GM23338 (cell line): ENCODE data around the gene ARHGEF19. TPM values are rescaled to one million over a fixed set of nuclear protein-coding genes. Genes with fewer than 3 reads are reported as not detected.

Source experiments
- ATAC-seq: fragments of 200-7000 bp; cut with Tn5 transposase; 3 replicates; pipeline ENCODE4 v1.9.1; 2020
- DNase-seq: peaks from one replicate; pipeline ENCODE4 v3.0.0-alpha.2; 2015; ENCODE audit warnings: low spot score
- H2AFZ ChIP-seq: fragments of 200-600 bp; sonication (generic); 2 replicates; pipeline ENCODE4 v1.8.0; 2016; ENCODE audit warnings: antibody characterized with exemption, mild to moderate bottlenecking, moderate library complexity
- H3F3A ChIP-seq: fragments of 200-600 bp; sonication (generic); replicated peaks from 2 replicates; pipeline ENCODE4 v1.8.0; 2017; ENCODE audit warnings: antibody characterized with exemption, mixed run types, low read depth
- H3K27ac ChIP-seq: fragments of 200-600 bp; sonication (generic); 2 replicates; pipeline ENCODE4 v1.6.1; 2016; ENCODE audit warnings: low read depth
- H3K27me3 ChIP-seq: fragments of 200-600 bp; sonication (generic); 2 replicates; pipeline ENCODE4 v1.8.0; 2016; ENCODE audit warnings: mild to moderate bottlenecking, mixed run types, moderate library complexity; ENCODE audit not compliant: insufficient read depth
- H3K36me3 ChIP-seq: fragments of 200-600 bp; sonication (generic); 2 replicates; pipeline ENCODE4 v1.8.0; 2016; ENCODE audit warnings: mild to moderate bottlenecking; ENCODE audit not compliant: insufficient read depth
- H3K4me1 ChIP-seq: fragments of 200-600 bp; sonication (generic); 2 replicates; pipeline ENCODE4 v1.8.0; 2016; ENCODE audit warnings: mild to moderate bottlenecking, moderate library complexity; ENCODE audit not compliant: insufficient read depth
- H3K4me2 ChIP-seq: fragments of 200-600 bp; sonication (generic); 2 replicates; pipeline ENCODE4 v1.7.1; 2017; ENCODE audit warnings: mixed run types
- H3K4me3 ChIP-seq: fragments of 200-600 bp; sonication (generic); 2 replicates; pipeline ENCODE4 v1.6.1; 2016; ENCODE audit warnings: mixed run types
- H3K79me2 ChIP-seq: fragments of 200-600 bp; sonication (generic); replicated peaks from 2 replicates; pipeline ENCODE4 v1.8.0; 2017; ENCODE audit warnings: mild to moderate bottlenecking; ENCODE audit not compliant: insufficient read depth
- H3K9me2 ChIP-seq: fragments of 200-600 bp; sonication (generic); 2 replicates; pipeline ENCODE4 v1.8.0; 2017; ENCODE audit not compliant: insufficient read depth
- H4K20me1 ChIP-seq: fragments of 200-600 bp; sonication (generic); replicated peaks from 2 replicates; pipeline ENCODE4 v1.8.0; 2017; ENCODE audit warnings: mild to moderate bottlenecking; ENCODE audit not compliant: insufficient read depth
- H3K27ac Mint-ChIP-seq: 2 replicates; pipeline ENCODE4 v1.8.0; 2020; ENCODE audit warnings: inconsistent platforms, mild to moderate bottlenecking, moderate library complexity, mixed read lengths
- H3K27me3 Mint-ChIP-seq: 3 replicates; pipeline ENCODE4 v1.8.0; 2022; ENCODE audit warnings: low read depth, mild to moderate bottlenecking, moderate library complexity, mixed read lengths, inconsistent platforms; ENCODE audit not compliant: insufficient read depth, poor library complexity
- H3K36me3 Mint-ChIP-seq: 3 replicates; pipeline ENCODE4 v1.8.0; 2021; ENCODE audit warnings: low read depth, mild to moderate bottlenecking, inconsistent platforms, moderate library complexity, mixed read lengths
- H3K4me1 Mint-ChIP-seq: 3 replicates; pipeline ENCODE4 v1.8.0; 2020; ENCODE audit warnings: mild to moderate bottlenecking, inconsistent platforms, mixed read lengths
- H3K4me3 Mint-ChIP-seq: 3 replicates; pipeline ENCODE4 v1.8.0; 2021; ENCODE audit warnings: moderate library complexity, mild to moderate bottlenecking, inconsistent platforms, mixed read lengths
- H3K9me3 Mint-ChIP-seq: 3 replicates; pipeline ENCODE4 v1.8.0; 2020; ENCODE audit warnings: moderate library complexity, mild to moderate bottlenecking, inconsistent platforms, mixed read lengths
- CREB1 ChIP-seq: fragments of 250-450 bp; sonication (Bioruptor Pico); IDR thresholded peaks from 2 replicates; pipeline ENCODE4 v1.5.0; 2020; ENCODE audit warnings: low read depth, mild to moderate bottlenecking, moderate library complexity
- EZH2phosphoT487 ChIP-seq: fragments of 200-600 bp; sonication (generic); IDR thresholded peaks from one replicate; pipeline ENCODE4 v1.8.1; 2018; ENCODE audit warnings: antibody characterized with exemption; ENCODE audit not compliant: unreplicated experiment
- JUNB ChIP-seq: IDR thresholded peaks from one replicate; pipeline ENCODE4 v1.6.1; 2016; ENCODE audit warnings: antibody characterized with exemption; ENCODE audit not compliant: unreplicated experiment
- NANOG ChIP-seq: IDR thresholded peaks from 2 replicates; pipeline ENCODE4 v1.6.1; 2016; ENCODE audit warnings: antibody characterized with exemption, borderline replicate concordance
- POLR2AphosphoS5 ChIP-seq: IDR thresholded peaks from 2 replicates; pipeline ENCODE4 v1.6.1; 2016; ENCODE audit warnings: antibody characterized with exemption, low read depth
- ZNF114 ChIP-seq: fragments of 250-450 bp; sonication (Bioruptor Pico); IDR thresholded peaks from 2 replicates; pipeline ENCODE4 v1.5.0; 2020; ENCODE audit warnings: mild to moderate bottlenecking, moderate library complexity
- ZNF331 ChIP-seq: fragments of 250-450 bp; sonication (Bioruptor Pico); IDR thresholded peaks from 2 replicates; pipeline ENCODE4 v1.5.0; 2020; ENCODE audit warnings: low read depth, mild to moderate bottlenecking, moderate library complexity
- polyA plus RNA-seq: library from polyadenylated mRNA; unstranded; fragments of >200 nt; fragmentation: Nextera tagmentation; extraction: Ambion mirVana; gene quantifications from 2 replicates; pipeline ENCODE4 v1.2.1, GENCODE V29; 2016
- total RNA-seq: library from RNA; depleted of rRNA; stranded (reverse); fragments of >200 nt; shearing (Covaris generic); gene quantifications from 2 replicates; pipeline ENCODE4 v1.2.3, GENCODE V29; 2014
- TF ChIP-seq, protein P1 (sequence below): IDR thresholded peaks from 2 replicates; pipeline ENCODE4 v1.6.1; 2016; ENCODE audit warnings: antibody characterized with exemption
- TF ChIP-seq, protein P2 (sequence below): IDR thresholded peaks from one replicate; pipeline ENCODE4 v1.6.1; 2018; ENCODE audit warnings: antibody characterized with exemption; ENCODE audit not compliant: unreplicated experiment
- TF ChIP-seq, protein P3 (sequence below): fragments of 250-450 bp; sonication (Bioruptor Pico); IDR thresholded peaks from 2 replicates; pipeline ENCODE4 v1.5.0; 2020; ENCODE audit warnings: mild to moderate bottlenecking, moderate library complexity

Gene ARHGEF19
- total and polyA plus RNA-seq, 2 experiments from 2014 or later = 19.5 to 46.4 TPM

DNA sequence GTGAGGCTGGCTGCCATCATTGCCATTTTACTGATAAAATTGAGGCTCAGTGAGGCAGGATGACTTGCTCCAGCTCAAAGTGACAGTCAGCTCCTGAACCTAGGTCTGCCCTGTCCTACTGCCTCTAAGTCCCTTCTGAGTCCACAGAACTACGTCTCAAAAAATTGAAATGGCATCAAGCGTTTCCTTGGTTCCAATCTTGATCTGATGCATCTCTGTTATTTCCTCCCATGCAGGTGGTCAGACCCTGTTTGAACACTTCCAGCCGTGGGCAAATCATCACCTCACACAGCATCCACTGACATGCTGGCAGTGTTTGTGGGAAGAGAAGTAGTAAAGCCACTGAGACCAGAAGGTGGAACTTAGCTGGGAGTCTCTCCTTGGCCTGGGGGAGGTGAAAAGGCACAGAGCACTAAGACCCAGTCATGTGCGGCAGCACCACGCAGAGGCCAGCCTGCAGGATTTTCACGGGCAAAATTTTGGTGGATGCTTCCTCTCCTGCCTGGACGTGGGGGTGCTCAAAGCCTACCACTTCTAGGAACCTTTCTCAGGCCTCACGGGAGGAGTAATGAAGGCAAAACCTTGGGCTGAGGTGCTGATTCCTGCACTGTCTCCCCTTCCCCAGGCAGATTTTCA, 32.3 kb upstream of the ARHGEF19 start:
- DNase-seq (no peak), ATAC-seq (no peak; the same call in 2 of the 3 replicates)
- Mint-ChIP-seq H3K4me1 (peaks cover 5% of the 10 kb centered on the region; the same call in 1 of the 3 replicates), H3K27me3 (peaks cover 4% of the 10 kb centered on the region), H3K9me3 (no peaks in the 10 kb centered on the region), H3K27ac (no peak overlapping the region), H3K4me3 (no peak overlapping the region), H3K36me3 (peaks cover 3% of the 10 kb centered on the region; the same call in 2 of the 3 replicates)
- Histone ChIP-seq H3K4me3 (no peak overlapping the region), H2AFZ (no peak overlapping the region), H3K4me2 (no peak overlapping the region), H3K9me2 (no peaks in the 10 kb centered on the region), H3K27me3 (no peaks in the 10 kb centered on the region), H3K79me2 (no peaks in the 10 kb centered on the region), H3K36me3 (no peaks in the 10 kb centered on the region), H3K4me1 (no peaks in the 10 kb centered on the region), H3K27ac (0 out of 2 replicates have a peak overlapping the region, but pooled peaks have one; percentile 48), H4K20me1 (peaks cover 2% of the 10 kb centered on the region; the same call in 1 of the 2 replicates), H3F3A (peaks cover 4% of the 10 kb centered on the region)
- TF ChIP-seq CREB1 (CRISPR knock-in tag) = no peak
- TF ChIP-seq ZNF114 = no peak
- no peak for TF ChIP-seq POLR2AphosphoS5
- TF ChIP-seq, protein P1, sequence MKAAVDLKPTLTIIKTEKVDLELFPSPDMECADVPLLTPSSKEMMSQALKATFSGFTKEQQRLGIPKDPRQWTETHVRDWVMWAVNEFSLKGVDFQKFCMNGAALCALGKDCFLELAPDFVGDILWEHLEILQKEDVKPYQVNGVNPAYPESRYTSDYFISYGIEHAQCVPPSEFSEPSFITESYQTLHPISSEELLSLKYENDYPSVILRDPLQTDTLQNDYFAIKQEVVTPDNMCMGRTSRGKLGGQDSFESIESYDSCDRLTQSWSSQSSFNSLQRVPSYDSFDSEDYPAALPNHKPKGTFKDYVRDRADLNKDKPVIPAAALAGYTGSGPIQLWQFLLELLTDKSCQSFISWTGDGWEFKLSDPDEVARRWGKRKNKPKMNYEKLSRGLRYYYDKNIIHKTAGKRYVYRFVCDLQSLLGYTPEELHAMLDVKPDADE = no peak
- no peak for TF ChIP-seq JUNB
- no peak for TF ChIP-seq EZH2phosphoT487
- no peak for TF ChIP-seq NANOG
- TF ChIP-seq, protein P2, sequence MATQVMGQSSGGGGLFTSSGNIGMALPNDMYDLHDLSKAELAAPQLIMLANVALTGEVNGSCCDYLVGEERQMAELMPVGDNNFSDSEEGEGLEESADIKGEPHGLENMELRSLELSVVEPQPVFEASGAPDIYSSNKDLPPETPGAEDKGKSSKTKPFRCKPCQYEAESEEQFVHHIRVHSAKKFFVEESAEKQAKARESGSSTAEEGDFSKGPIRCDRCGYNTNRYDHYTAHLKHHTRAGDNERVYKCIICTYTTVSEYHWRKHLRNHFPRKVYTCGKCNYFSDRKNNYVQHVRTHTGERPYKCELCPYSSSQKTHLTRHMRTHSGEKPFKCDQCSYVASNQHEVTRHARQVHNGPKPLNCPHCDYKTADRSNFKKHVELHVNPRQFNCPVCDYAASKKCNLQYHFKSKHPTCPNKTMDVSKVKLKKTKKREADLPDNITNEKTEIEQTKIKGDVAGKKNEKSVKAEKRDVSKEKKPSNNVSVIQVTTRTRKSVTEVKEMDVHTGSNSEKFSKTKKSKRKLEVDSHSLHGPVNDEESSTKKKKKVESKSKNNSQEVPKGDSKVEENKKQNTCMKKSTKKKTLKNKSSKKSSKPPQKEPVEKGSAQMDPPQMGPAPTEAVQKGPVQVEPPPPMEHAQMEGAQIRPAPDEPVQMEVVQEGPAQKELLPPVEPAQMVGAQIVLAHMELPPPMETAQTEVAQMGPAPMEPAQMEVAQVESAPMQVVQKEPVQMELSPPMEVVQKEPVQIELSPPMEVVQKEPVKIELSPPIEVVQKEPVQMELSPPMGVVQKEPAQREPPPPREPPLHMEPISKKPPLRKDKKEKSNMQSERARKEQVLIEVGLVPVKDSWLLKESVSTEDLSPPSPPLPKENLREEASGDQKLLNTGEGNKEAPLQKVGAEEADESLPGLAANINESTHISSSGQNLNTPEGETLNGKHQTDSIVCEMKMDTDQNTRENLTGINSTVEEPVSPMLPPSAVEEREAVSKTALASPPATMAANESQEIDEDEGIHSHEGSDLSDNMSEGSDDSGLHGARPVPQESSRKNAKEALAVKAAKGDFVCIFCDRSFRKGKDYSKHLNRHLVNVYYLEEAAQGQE = no peak
- TF ChIP-seq ZNF331 (CRISPR knock-in tag) = no peak

DNA sequence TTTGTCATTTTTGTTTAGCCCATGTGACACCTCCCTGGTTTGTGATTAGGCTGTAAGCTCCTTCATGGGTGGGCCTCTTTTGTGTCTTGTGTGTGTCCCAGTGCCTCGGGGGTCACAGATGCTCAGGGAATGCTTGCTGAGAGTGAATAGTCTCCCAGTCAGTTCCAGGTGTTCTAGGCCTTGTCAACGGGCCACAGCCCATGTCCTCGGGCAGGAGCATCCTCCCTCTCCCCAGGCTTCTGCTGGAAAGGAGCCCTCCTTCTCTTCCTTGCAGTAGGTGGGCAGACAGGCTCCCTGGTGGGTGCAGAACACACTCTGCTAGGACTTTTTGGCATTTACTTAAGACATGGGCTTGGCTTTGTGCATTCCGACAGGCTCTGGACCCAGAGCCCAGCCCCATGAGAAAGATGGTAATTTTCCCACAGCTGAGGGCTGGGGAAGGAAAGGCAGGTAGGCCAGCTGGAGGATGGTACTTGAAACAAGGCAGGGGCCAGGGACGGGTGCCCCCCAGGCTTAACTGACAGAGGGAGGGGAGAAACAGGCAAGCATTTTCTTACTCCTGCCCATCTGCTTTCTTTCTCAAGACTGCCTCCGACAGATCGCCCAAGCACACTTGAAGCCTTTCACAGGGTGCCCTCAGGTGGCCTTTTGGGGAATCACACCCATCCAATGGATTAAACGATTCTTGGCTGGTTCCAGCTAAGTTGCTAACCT, 31.6 kb upstream of the ARHGEF19 start:
- no peak overlapping the region for H3K27ac ChIP-seq
- Mint-ChIP-seq H3K4me3 (no peak overlapping the region), H3K36me3 (no peaks in the 10 kb centered on the region; the same call in 2 of the 3 replicates), H3K4me1 (peaks cover 5% of the 10 kb centered on the region; the same call in 1 of the 3 replicates), H3K27ac (no peak overlapping the region), H3K27me3 (peaks cover 4% of the 10 kb centered on the region), H3K9me3 (no peaks in the 10 kb centered on the region)
- H4K20me1 ChIP-seq = no peaks in the 10 kb centered on the region; the same call in 1 of the 2 replicates
- H3K4me3 ChIP-seq = no peak overlapping the region
- H3K4me1 ChIP-seq = no peaks in the 10 kb centered on the region
- no peaks in the 10 kb centered on the region for H3K36me3 ChIP-seq
- H3K9me2 ChIP-seq = no peaks in the 10 kb centered on the region
- H3K27me3 ChIP-seq = no peaks in the 10 kb centered on the region
- DNase-seq (peak; percentile 95), ATAC-seq (peak; percentile 79)
- H3F3A ChIP-seq = peaks cover 4% of the 10 kb centered on the region; the same call in 1 of the 2 replicates
- no peaks in the 10 kb centered on the region for H3K79me2 ChIP-seq
- H3K4me2 ChIP-seq = no peak overlapping the region
- no peak overlapping the region for H2AFZ ChIP-seq
- TF ChIP-seq, protein P3, sequence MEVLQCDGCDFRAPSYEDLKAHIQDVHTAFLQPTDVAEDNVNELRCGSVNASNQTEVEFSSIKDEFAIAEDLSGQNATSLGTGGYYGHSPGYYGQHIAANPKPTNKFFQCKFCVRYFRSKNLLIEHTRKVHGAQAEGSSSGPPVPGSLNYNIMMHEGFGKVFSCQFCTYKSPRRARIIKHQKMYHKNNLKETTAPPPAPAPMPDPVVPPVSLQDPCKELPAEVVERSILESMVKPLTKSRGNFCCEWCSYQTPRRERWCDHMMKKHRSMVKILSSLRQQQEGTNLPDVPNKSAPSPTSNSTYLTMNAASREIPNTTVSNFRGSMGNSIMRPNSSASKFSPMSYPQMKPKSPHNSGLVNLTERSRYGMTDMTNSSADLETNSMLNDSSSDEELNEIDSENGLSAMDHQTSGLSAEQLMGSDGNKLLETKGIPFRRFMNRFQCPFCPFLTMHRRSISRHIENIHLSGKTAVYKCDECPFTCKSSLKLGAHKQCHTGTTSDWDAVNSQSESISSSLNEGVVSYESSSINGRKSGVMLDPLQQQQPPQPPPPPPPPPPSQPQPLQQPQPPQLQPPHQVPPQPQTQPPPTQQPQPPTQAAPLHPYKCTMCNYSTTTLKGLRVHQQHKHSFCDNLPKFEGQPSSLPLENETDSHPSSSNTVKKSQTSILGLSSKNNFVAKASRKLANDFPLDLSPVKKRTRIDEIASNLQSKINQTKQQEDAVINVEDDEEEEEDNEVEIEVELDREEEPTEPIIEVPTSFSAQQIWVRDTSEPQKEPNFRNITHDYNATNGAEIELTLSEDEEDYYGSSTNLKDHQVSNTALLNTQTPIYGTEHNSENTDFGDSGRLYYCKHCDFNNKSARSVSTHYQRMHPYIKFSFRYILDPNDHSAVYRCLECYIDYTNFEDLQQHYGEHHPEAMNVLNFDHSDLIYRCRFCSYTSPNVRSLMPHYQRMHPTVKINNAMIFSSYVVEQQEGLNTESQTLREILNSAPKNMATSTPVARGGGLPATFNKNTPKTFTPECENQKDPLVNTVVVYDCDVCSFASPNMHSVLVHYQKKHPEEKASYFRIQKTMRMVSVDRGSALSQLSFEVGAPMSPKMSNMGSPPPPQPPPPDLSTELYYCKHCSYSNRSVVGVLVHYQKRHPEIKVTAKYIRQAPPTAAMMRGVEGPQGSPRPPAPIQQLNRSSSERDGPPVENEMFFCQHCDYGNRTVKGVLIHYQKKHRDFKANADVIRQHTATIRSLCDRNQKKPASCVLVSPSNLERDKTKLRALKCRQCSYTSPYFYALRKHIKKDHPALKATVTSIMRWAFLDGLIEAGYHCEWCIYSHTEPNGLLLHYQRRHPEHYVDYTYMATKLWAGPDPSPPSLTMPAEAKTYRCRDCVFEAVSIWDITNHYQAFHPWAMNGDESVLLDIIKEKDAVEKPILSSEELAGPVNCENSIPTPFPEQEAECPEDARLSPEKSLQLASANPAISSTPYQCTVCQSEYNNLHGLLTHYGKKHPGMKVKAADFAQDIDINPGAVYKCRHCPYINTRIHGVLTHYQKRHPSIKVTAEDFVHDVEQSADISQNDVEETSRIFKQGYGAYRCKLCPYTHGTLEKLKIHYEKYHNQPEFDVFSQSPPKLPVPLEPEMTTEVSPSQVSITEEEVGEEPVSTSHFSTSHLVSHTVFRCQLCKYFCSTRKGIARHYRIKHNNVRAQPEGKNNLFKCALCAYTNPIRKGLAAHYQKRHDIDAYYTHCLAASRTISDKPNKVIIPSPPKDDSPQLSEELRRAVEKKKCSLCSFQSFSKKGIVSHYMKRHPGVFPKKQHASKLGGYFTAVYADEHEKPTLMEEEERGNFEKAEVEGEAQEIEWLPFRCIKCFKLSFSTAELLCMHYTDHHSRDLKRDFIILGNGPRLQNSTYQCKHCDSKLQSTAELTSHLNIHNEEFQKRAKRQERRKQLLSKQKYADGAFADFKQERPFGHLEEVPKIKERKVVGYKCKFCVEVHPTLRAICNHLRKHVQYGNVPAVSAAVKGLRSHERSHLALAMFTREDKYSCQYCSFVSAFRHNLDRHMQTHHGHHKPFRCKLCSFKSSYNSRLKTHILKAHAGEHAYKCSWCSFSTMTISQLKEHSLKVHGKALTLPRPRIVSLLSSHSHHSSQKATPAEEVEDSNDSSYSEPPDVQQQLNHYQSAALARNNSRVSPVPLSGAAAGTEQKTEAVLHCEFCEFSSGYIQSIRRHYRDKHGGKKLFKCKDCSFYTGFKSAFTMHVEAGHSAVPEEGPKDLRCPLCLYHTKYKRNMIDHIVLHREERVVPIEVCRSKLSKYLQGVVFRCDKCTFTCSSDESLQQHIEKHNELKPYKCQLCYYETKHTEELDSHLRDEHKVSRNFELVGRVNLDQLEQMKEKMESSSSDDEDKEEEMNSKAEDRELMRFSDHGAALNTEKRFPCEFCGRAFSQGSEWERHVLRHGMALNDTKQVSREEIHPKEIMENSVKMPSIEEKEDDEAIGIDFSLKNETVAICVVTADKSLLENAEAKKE (CRISPR knock-in tag) = no peak
- no peak for TF ChIP-seq ZNF114
